SK-N-MC (cell line): ENCODE data around the gene S100A5.

Experiments used
- EZH2 ChIP-seq: fragments of 200-600 bp; sonication (generic); IDR thresholded peaks from one replicate; pipeline ENCODE4 v1.6.1; 2017; ENCODE audit warnings: antibody characterized with exemption
- POLR2AphosphoS5 ChIP-seq: IDR thresholded peaks from 2 replicates; pipeline ENCODE4 v1.6.1; 2012; ENCODE audit warnings: mild to moderate bottlenecking, low read depth, low read length, borderline replicate concordance

DNA sequence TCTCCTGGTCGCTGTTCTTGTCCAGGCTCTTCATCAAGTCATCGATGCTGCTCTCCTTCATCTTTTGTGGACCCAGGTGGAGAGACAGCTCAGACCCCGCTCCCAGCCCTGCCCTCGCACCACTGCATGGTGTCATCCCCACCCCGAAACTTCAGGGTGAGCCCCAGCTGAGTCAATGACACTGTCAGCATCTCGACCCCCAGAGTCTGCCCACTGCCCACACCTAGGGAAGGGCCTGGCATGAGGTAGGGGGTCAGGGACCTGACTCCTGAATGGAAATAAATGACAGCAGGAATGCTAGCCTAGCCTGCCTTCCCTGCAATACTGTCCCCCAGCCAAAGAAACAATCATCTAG, 3.4 kb downstream of the S100A5 start:
- TF ChIP-seq POLR2AphosphoS5 (no peak), EZH2 (no peak)
